Esophagus muscularis mucosa (tissue), 4 donors: ENCODE data around the gene TOM1L1. TPM values are rescaled to one million over a fixed set of nuclear protein-coding genes. Genes with fewer than 3 reads are reported as not detected.

Experiments
- DNase-seq: peaks from one replicate; pipeline ENCODE4 v3.0.0-alpha.2; 2017; ENCODE audit errors: extremely low spot score
- H3K27ac ChIP-seq, 4 donors: fragments of 200-600 bp; sonication (generic); replicated peaks in 1 of 4; 1 replicate in 3 of 4; 2 replicates in 1 of 4; pipeline ENCODE4 v1.5.1; 2016 to 2019; ENCODE audit warnings: mild to moderate bottlenecking in 1 of 4
- H3K27me3 ChIP-seq, 4 donors: fragments of 200-600 bp; sonication (generic); one replicate each; pipeline versions ENCODE4 v1.5.1 to v1.6.0; 2016 to 2019
- H3K36me3 ChIP-seq, 4 donors: fragments of 200-600 bp; sonication (generic); one replicate each; pipeline ENCODE4 v1.5.1; 2016 to 2019
- H3K4me1 ChIP-seq, 4 donors: fragments of 200-600 bp; sonication (generic); one replicate each; pipeline ENCODE4 v1.5.1; 2016 to 2019
- H3K4me3 ChIP-seq, 4 donors: fragments of 200-600 bp; sonication (generic); 1 replicate in 2 of 4; 2 replicates in 2 of 4; pipeline ENCODE4 v1.5.1; 2016 to 2019; ENCODE audit warnings: mild to moderate bottlenecking in 4 of 4, moderate library complexity in 1 of 4
- H3K9me3 ChIP-seq, 4 donors: fragments of 200-600 bp; sonication (generic); 1 replicate in 3 of 4; 2 replicates in 1 of 4; pipeline ENCODE4 v1.5.1; 2016 to 2019
- EP300 ChIP-seq: sonication (generic); formaldehyde crosslinking; IDR thresholded peaks from one replicate; pipeline ENCODE4 v1.6.1; 2017; ENCODE audit warnings: antibody characterized with exemption
- POLR2A ChIP-seq: fragments of 450-650 bp; IDR thresholded peaks from one replicate; pipeline ENCODE4 v1.6.1; 2017; ENCODE audit warnings: antibody characterized with exemption, moderate library complexity, mild to moderate bottlenecking, low read depth
- POLR2AphosphoS5 ChIP-seq, 2 donors: sonication (generic); formaldehyde crosslinking; IDR thresholded peaks; one replicate each; pipeline ENCODE4 v1.6.1; 2017; ENCODE audit warnings: antibody characterized with exemption in 2 of 2
- WGBS: methylation state at CpG from one replicate; pipeline ENCODE4 v1.1.5; 2018; 5-methylcytosine and 5-hydroxymethylcytosine counted together
- intact Hi-C: fragments of 100-400 bp; cut with DNase I; formaldehyde crosslinking; loops from one replicate; pipeline ENCODE4 v1.15.1; 2023
- total RNA-seq, 4 donors: library from RNA; depleted of rRNA; stranded (reverse); fragments of >200 nt; gene quantifications; one replicate each; pipeline versions ENCODE4 v1.1.0 to v1.2.1, GENCODE V29; 2016
- TF ChIP-seq, protein P1 (sequence below), 3 experiments: fragments of 200-600 bp in 2 of 3; fragments of 450-650 bp in 1 of 3; sonication (generic) in 2 of 3; IDR thresholded peaks; one replicate each; pipeline ENCODE4 v1.5.1; 2017 to 2019; ENCODE audit warnings: antibody characterized with exemption in 3 of 3, mild to moderate bottlenecking in 2 of 3, moderate library complexity in 1 of 3

The TOM1L1 gene
- total RNA-seq, 4 donors from 2014 or later: 25.8 to 40.7 (median 28.6) TPM

DNA sequence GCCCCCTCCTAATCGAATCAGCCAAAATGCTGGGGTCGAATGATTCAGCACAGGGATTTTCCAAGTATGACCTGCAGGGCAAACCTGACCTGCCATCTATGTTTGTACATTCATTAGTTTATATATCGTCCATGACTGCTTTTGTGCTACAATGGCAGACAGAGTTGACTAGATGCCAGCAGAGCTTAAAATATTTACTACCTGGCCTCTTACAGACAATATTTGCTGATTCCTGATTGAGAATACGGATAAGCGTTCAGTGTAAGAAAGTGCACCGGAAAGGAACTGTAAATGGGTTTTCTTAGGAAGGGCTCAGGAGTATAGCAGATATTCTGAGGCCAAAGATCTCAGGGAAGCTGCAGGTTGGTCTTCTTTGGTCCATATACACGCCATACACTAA is 11.7 kb upstream of the TOM1L1 start:
- no peaks in the 10 kb centered on the region for H3K9me3 ChIP-seq
- no peaks in the 10 kb centered on the region for H3K27me3 ChIP-seq
- TF ChIP-seq EP300 (no peak), POLR2AphosphoS5 (IDR thresholded peaks at IDR 0.05) (no peak), POLR2A (no peak)
- TF ChIP-seq, protein P1, sequence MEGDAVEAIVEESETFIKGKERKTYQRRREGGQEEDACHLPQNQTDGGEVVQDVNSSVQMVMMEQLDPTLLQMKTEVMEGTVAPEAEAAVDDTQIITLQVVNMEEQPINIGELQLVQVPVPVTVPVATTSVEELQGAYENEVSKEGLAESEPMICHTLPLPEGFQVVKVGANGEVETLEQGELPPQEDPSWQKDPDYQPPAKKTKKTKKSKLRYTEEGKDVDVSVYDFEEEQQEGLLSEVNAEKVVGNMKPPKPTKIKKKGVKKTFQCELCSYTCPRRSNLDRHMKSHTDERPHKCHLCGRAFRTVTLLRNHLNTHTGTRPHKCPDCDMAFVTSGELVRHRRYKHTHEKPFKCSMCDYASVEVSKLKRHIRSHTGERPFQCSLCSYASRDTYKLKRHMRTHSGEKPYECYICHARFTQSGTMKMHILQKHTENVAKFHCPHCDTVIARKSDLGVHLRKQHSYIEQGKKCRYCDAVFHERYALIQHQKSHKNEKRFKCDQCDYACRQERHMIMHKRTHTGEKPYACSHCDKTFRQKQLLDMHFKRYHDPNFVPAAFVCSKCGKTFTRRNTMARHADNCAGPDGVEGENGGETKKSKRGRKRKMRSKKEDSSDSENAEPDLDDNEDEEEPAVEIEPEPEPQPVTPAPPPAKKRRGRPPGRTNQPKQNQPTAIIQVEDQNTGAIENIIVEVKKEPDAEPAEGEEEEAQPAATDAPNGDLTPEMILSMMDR (IDR thresholded peaks at IDR 0.05): no peak
- DNase-seq: no peak
- 80% methylated on average over 7 of the region's 7 CpGs for WGBS
- intact Hi-C loops: no loop called here
- H3K4me3 ChIP-seq: no peak overlapping the region
- H3K4me1 ChIP-seq: no peaks in the 10 kb centered on the region
- no peak overlapping the region for H3K27ac ChIP-seq
- no peaks in the 10 kb centered on the region for H3K36me3 ChIP-seq

DNA sequence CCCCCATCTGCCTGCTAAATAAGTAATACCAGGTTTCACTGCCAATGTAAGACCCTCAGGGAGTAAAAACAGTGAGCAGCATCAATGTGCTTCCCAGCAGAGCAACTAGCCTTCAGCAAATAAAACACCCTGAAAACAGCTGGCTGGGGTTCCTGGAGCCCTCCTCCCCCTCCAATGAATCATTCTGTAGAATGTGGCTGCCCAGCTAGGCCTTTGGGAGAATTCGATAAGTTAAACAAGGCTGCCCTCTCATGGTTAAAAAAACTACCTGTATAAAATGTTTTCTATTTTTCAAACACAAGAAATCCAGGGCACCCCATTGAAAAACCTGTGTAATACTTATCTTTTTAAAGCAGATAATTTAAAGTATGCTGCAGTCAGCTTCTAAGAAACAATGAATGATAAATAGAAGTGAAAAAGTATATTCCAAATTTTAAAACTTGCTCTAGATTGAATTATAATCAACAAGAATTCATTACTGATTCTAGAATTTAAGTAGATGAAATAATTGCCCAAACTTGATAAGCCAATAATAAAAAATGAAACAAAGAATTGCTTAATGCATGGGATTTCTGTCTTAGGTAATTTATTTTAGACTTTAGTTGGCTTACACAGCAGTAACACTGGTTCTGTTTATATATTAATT is 9.4 kb upstream of the TOM1L1 start:
- WGBS: 0% methylated on average over 1 of the region's 1 CpG
- Histone ChIP-seq H3K27ac (no peak overlapping the region), H3K36me3 (no peaks in the 10 kb centered on the region), H3K4me1 (no peaks in the 10 kb centered on the region), H3K27me3 (no peaks in the 10 kb centered on the region), H3K4me3 (no peak overlapping the region), H3K9me3 (no peaks in the 10 kb centered on the region)
- intact Hi-C loops: no loop called here
- DNase-seq: no peak
- no peak for TF ChIP-seq POLR2A
- TF ChIP-seq, protein P1 (IDR thresholded peaks at IDR 0.05): peak in 2 of 3 experiments; percentile 21 to 25

DNA sequence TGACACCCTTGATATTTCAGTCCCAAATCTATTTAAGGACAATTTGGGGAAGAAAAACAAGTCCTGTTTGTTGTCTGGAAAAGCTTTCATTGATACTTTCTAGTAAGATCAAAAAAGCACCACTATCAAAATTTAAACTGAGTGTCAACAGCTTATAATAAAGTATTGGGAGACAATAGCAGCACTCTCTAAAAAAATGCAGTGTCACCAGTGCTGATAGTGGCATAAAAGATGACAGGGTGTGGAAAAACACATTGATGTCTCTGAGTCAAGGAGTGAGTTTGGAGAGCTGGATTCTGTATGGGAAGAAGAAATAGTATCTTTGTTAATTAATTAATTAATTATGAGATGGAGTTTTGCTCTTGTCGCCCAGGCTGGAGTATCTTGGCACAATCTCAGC is 8.3 kb upstream of the TOM1L1 start:
- TF ChIP-seq EP300 (no peak), POLR2AphosphoS5 (IDR thresholded peaks at IDR 0.05) (no peak), POLR2A (no peak)
- TF ChIP-seq, protein P1 (IDR thresholded peaks at IDR 0.05): no peak
- WGBS: 89% methylated on average over 1 of the region's 1 CpG
- H3K27ac ChIP-seq: no peak overlapping the region

DNA sequence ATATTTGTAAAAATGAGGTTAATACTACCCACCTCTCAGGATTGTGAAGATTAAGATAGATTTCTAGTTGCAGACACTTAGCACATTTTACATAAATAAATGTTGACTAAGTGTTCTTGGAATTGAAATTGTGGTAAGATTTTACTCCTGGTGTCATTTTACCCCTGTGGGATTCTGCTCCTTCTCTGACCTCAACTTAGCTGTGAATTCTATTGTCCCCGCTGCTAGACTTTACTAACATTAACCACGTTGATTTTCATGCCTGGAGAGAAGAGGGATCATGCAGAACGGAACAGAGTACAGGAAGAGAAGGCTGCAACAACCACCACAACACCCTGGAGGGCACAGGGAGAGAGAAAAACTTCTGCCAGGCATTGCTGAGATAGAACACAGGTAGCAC is 2.1 kb upstream of the TOM1L1 start:
- peaks cover 4 to 23% (median 11%) of the 10 kb centered on the region in 4 donors for H3K4me1 ChIP-seq
- H3K9me3 ChIP-seq: no peaks in the 10 kb centered on the region
- no peak overlapping the region for H3K4me3 ChIP-seq
- TF ChIP-seq POLR2A: no peak
- TF ChIP-seq EP300: no peak
- TF ChIP-seq, protein P1 (IDR thresholded peaks at IDR 0.05): no peak
- TF ChIP-seq POLR2AphosphoS5 (IDR thresholded peaks at IDR 0.05): no peak
- no peaks in the 10 kb centered on the region for H3K36me3 ChIP-seq
- intact Hi-C loops: no loop called here
- peaks cover 0 to 7% (median 0%) of the 10 kb centered on the region in 4 donors for H3K27me3 ChIP-seq
- no peak overlapping the region for H3K27ac ChIP-seq
- no peak for DNase-seq
- WGBS: 70% methylated on average over 3 of the region's 3 CpGs

More for the DNA sequence above, 8.3 kb upstream of the TOM1L1 start:
- intact Hi-C loops: no loop called here
- Histone ChIP-seq H3K4me1 (no peaks in the 10 kb centered on the region), H3K27me3 (no peaks in the 10 kb centered on the region), H3K9me3 (no peaks in the 10 kb centered on the region), H3K36me3 (no peaks in the 10 kb centered on the region), H3K4me3 (no peak overlapping the region)
- no peak for DNase-seq

DNA sequence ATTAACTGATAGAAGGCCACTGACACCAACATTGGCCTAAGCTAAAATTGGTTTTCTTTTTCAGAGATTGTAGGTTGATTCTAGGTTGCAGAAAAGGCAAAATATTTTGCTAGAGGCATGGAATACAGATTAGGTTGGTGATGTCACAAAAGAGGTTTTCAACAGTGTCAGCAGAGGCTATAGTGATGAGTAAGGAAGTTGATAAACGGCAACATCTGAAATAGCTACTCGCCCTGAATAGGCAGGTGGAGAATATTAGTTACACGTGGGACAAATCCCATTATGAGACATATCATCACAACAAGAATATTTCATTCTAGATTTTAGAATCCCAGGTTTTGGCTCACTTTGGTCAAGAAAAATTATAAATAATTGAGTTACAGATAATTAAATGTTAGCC is 1.5 kb upstream of the TOM1L1 start:
- Histone ChIP-seq H3K4me1 (peaks cover 4 to 23% (median 11%) of the 10 kb centered on the region in 4 donors), H3K27me3 (peaks cover 0 to 7% (median 0%) of the 10 kb centered on the region in 4 donors), H3K9me3 (no peaks in the 10 kb centered on the region), H3K4me3 (no peak overlapping the region), H3K36me3 (no peaks in the 10 kb centered on the region), H3K27ac (no peak overlapping the region)
- 69% methylated on average over 3 of the region's 3 CpGs for WGBS
- no peak for DNase-seq
- intact Hi-C loops: no loop called here
- TF ChIP-seq POLR2AphosphoS5 (IDR thresholded peaks at IDR 0.05) (no peak), EP300 (no peak), POLR2A (no peak)
- TF ChIP-seq, protein P1 (IDR thresholded peaks at IDR 0.05): no peak
